ENCODE measurements around the gene CBLL2.

GRCh38 chrX:22234380-22234779 lies 38.3 kb upstream of the CBLL2 start:
- TF ChIP-seq CTCF (IDR thresholded peaks at IDR 0.05) (no peak), POLR2A (IDR thresholded peaks at IDR 0.05) (no peak)
